ENCODE results near the gene VRK1.
"Not testable (repeated sequence)": the region's sequence is repeated elsewhere in the genome, so short reads cannot be mapped to it uniquely, and the experiment has no call there.

The VRK1 gene

DNA sequence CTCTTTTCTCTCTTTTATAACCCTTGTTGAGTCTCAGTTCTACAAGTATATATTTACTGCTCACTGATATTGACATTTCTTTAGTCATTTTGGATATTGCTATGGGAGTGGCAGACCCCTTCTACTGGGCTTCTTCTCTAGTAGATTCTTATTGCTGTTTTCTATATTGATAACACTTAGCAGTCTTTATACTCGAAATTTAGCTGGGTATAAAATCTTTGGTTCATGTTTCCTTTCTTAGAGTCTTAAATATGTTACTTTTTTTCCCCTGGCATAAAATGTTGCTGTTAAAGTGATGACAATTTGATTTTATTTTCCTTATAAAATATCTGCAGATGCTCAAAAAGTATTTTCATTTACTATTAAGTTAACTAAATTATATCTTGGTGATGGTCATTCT lies 32.6 kb downstream of the VRK1 start:
- no peak for DNase-seq

- DNase-seq = no peak
Observed at GRCh38 chr14:96830946-96831345, 33.8 kb downstream of the VRK1 start.

- DNase-seq = no peak
Observed at GRCh38 chr14:96832351-96832750, 35.2 kb downstream of the VRK1 start.

DNA sequence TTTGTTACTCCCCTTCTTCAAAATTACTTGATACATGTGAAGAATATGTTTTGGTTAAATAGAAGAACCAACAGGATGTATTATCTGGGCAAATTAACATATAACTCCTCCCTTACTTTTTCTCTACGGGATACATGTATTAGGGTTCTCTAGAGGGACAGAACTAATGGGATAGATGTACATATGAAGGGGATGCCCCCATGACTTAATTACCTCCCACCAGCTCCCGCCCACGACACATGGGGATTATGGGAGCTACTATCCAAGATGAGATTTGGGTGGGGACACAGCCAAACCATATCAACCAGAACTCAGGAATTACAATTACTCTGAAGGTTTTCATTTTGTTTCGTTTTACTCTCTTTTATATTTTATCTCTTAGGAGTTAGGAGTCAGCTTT lies 41.3 kb downstream of the VRK1 start:
- DNase-seq = no peak

GRCh38 chr14:96839251-96839650 lies 42.1 kb downstream of the VRK1 start:
- no peak for DNase-seq

DNA sequence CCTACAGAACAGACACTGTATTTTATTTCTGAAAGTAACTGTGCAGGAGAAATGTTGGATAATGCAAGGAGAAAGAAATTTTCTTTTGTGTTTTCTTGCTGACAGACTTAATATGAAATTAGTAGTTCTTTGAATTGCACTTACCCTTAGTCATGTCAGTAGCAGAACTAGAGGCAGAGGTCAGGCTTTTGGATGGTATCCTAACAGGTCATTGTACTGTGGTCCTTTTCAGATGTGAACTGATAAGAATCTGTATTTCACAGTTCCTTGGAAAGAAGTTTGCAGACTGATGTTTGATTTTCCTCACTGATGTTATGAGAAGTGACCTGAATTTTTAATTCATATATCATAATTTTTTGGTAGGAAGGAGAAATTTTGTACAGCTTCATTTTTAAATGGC lies 46.0 kb downstream of the VRK1 start:
- DNase-seq = no peak

GRCh38 chr14:96844857-96845570 lies 47.8 kb downstream of the VRK1 start:
- DNase-seq = no peak

DNA sequence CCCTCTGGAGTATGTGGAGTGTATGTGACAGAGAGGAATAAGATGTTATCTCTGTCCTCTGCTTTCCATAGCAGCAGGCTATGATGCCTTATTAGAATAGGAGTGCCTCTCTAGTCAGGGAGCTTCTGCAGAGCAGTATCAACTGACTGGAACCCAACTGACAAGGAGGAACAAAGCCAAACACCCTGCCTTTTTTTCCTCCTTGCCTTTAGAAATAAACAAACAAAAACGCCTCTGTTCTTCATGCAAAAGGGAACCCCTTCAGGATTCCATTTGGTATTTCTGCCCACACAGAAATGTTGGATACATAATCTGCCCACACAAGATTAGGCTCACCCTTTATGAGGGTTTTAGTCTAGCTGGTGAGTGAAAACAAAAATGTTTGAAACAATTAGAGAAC lies 50.3 kb downstream of the VRK1 start:
- DNase-seq = no peak

- DNase-seq = no peak
Observed at GRCh38 chr14:96848011-96848410, 50.8 kb downstream of the VRK1 start.

DNA sequence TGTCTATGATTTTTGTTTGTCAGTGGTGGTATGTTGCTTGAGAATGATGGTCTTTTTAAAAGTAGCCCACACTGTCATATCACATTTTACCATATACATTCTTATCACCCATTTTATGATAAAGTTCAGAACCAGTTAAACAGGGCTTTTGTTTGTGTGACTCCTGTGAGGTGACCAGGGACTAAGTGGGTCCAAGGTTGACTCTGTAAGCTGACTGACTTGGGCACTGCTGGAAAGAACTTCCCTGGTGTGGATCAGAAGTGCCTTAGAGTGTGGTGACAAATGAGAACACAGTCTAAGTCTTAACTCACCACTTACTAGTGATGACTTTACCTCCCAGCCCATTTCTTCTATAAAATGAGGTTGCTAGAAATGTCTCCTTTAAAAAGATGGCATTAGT lies 52.6 kb downstream of the VRK1 start:
- DNase-seq = no peak

DNA sequence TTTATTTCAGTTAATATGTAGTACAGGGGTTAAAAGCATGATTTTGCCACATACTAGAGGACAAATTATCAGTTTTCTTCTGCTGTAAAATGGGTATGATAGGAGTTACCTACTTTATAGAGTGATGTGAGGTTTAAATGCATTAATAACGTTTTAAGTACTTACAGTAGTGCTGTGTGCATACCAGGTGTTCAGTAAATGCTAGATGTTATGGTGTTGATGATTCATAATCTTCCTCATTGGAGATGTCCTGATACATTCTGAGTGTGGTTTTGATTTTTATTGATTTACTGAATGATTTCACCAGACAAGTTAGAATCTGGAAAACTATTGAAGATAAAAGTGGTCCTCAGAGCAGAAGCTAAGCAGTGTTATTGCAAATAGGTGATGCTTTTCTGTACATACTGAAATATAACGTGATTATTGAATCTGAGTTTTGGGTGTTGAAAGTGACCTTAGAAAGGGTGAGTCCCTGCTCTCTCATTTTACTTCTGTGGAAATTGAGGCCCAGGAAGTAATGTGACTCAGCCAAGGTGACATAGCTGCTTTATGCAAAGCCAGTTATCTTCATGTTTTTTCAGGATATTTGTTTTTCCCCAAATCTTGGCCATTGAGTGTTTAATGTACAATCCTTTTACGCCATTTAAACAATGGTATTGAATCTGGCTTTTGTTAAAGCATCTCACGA lies 54.7 kb downstream of the VRK1 start:
- DNase-seq = no peak

- DNase-seq = peak; percentile 68
Observed at GRCh38 chr14:96852823-96853422, 55.7 kb downstream of the VRK1 start.

- no peak for DNase-seq
Observed at GRCh38 chr14:96858643-96859042, 61.5 kb downstream of the VRK1 start.

GRCh38 chr14:96861568-96862310 lies 64.6 kb downstream of the VRK1 start:
- no peak for DNase-seq

GRCh38 chr14:96863327-96863985 lies 66.3 kb downstream of the VRK1 start:
- DNase-seq = no peak

GRCh38 chr14:96863986-96864330 lies 66.8 kb downstream of the VRK1 start:
- no peak for DNase-seq

DNA sequence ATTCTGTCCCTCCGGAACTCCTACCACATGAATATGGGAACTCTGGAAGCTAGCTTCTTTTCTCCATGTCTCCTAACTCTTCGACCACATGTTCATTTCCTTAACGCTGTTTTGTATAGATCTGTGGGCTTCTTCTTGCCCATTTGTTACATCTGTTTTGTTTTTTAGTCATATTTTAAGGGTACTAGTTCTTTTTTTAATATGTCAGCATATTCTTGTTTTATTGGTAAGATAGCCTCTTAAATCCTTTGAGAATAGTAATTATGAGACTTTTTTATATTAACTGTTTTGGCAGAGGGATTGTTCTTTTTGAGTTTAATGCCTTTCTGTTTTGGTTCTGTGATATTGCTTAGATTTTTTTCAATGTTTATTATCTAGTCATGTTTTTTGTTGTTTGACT lies 70.5 kb downstream of the VRK1 start:
- no peak for DNase-seq

GRCh38 chr14:96874127-96874526 lies 76.9 kb downstream of the VRK1 start:
- DNase-seq = no peak

- DNase-seq = no peak
Observed at GRCh38 chr14:96876747-96877146, 79.6 kb downstream of the VRK1 start.

DNA sequence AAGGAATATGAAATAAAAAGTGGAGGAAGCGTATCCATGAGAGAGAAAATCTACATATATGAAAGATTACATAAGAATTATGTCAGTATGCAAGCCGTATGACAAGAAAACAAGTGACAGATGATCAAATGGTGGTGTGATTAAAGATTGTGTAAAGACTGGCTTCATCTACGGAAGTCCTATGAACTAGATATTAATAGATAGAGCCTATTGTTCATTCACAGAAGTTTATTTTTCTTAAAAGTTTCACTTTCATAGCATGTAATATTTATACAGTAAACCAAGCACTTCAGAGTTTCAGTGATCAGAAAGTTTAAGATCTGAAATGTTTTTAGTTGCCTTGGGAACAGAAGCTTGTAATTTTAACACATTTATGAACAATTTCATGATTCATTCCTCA lies 84.5 kb downstream of the VRK1 start:
- DNase-seq = no peak

- not testable (repeated sequence) for DNase-seq
Observed at GRCh38 chr14:96883974-96884373, 86.8 kb downstream of the VRK1 start.

DNA sequence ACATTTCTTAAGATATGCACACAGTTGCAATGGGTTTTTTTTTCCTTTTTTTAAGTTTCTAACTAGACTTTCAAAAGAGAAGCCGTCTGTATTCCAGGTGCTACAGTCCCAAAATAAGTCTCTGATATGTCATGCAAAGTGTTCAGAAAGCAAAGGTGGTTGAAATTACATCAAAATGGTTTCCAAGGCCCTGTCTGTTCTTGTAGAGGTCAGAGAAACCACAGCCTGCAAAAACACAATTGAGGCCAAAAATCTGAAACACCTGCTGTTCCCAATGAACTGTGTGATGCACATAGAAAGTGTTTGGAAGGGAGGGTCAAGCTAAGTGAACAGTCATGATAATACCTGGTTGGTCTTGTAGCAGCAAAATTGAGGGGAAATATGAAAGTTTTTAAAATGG lies 91.0 kb downstream of the VRK1 start:
- DNase-seq = no peak

DNA sequence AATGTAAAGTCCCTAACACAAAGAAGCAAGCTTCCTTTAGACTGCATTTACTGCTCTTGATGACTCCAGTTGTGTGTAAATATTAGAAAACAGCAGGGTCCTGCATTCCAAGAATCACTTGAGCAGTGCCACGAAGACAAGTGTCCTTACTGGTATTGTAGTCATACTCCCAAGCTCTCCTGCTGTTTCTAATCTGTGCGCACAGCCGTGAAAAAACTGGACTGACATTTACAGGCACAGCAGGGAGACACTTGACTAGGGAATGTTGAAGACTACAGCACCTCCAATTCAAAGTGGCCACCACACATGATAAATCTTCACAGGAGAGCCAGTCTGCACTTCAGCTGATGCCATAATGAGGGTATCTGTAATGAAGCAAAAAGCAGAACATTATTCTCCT lies 91.4 kb downstream of the VRK1 start:
- DNase-seq = no peak

Measured in DMS53 (cell line).